Measurements from ENCODE around the gene MBNL2. TPM values are rescaled to one million over a fixed set of nuclear protein-coding genes. Genes with fewer than 3 reads are reported as not detected.

Gene MBNL2
- total and polyA plus RNA-seq, 2 experiments from 2014 or later, result 0.55 to 3.2 TPM

DNA sequence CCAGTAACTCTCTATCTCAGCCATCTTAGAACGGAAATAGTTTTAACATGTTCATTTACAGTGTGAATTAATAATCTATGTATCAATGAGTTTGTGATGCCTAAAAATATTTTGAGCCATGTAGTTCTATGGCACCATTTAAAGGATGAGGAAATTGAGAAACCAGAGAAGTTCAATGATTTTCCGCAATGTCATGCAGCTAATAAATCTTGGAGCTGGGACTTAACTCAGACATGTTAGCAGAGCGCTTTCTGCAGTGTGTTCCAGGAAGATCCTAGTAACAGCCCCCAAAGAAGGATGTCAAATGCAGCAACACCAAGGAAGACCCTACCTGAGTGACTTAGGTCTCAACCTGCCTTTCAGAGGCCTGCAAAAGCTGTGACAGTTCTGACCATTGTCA, 112.6 kb downstream of the MBNL2 start (continued):
- TF ChIP-seq, protein P1, sequence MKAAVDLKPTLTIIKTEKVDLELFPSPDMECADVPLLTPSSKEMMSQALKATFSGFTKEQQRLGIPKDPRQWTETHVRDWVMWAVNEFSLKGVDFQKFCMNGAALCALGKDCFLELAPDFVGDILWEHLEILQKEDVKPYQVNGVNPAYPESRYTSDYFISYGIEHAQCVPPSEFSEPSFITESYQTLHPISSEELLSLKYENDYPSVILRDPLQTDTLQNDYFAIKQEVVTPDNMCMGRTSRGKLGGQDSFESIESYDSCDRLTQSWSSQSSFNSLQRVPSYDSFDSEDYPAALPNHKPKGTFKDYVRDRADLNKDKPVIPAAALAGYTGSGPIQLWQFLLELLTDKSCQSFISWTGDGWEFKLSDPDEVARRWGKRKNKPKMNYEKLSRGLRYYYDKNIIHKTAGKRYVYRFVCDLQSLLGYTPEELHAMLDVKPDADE (IDR thresholded peaks at IDR 0.05), result no peak
- no peak for TF ChIP-seq EZH2phosphoT487 (IDR thresholded peaks at IDR 0.05; ENCODE audit: unreplicated experiment)

DNA sequence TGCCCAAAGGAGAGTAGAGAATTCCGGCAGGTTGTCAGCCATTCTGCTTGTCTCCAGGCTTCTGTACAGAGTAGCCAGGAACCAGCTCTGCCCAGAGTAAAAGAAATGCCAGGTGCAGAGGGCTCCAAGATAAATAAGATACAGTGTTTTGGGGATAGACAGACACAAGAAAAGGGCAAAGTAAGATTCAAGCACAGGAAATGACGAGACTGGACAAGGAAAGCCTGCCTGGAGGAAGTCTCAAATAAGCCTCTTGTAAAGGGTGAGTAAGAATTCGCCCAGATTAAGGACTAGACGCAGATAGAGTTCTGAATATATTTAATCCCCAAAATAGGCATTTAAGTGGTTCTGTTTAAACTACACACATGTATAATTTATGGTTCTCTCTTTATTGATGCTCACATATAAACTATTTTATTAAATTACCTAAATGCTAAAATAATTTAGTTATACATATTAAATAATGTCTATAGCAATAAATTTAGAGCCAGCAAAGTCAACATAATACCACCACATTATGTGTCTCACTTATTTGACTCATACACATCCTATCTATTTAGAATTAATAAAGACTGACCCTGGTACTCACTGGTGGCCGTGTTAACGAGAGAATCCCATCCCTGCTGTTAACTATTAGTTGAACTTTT, 113.5 kb downstream of the MBNL2 start:
- Mint-ChIP-seq H3K9me3 (no peaks in the 10 kb centered on the region), H3K4me1 (peaks cover 10% of the 10 kb centered on the region), H3K27me3 (ENCODE audit: insufficient read depth, low read depth, poor library complexity) (no peaks in the 10 kb centered on the region), H3K4me3 (no peak overlapping the region), H3K36me3 (ENCODE audit: low read depth) (no peaks in the 10 kb centered on the region), H3K27ac (no peak overlapping the region)
- Histone ChIP-seq H2AFZ (no peak overlapping the region), H3K4me2 (no peak overlapping the region), H3K4me3 (no peak overlapping the region), H4K20me1 (replicated peaks; ENCODE audit: insufficient read depth) (no peaks in the 10 kb centered on the region), H3K27ac (ENCODE audit: low read depth) (no peak overlapping the region), H3K27me3 (ENCODE audit: insufficient read depth) (no peaks in the 10 kb centered on the region), H3K4me1 (ENCODE audit: insufficient read depth) (peaks cover 4% of the 10 kb centered on the region; the same call in 1 of the 2 replicates), H3K9me2 (ENCODE audit: insufficient read depth) (no peaks in the 10 kb centered on the region), H3F3A (replicated peaks; ENCODE audit: low read depth) (no peaks in the 10 kb centered on the region), H3K36me3 (ENCODE audit: insufficient read depth) (no peaks in the 10 kb centered on the region), H3K79me2 (replicated peaks; ENCODE audit: insufficient read depth) (no peaks in the 10 kb centered on the region)
- DNase-seq (ENCODE audit: low spot score) (no peak), ATAC-seq (no peak)
- TF ChIP-seq, protein P2, sequence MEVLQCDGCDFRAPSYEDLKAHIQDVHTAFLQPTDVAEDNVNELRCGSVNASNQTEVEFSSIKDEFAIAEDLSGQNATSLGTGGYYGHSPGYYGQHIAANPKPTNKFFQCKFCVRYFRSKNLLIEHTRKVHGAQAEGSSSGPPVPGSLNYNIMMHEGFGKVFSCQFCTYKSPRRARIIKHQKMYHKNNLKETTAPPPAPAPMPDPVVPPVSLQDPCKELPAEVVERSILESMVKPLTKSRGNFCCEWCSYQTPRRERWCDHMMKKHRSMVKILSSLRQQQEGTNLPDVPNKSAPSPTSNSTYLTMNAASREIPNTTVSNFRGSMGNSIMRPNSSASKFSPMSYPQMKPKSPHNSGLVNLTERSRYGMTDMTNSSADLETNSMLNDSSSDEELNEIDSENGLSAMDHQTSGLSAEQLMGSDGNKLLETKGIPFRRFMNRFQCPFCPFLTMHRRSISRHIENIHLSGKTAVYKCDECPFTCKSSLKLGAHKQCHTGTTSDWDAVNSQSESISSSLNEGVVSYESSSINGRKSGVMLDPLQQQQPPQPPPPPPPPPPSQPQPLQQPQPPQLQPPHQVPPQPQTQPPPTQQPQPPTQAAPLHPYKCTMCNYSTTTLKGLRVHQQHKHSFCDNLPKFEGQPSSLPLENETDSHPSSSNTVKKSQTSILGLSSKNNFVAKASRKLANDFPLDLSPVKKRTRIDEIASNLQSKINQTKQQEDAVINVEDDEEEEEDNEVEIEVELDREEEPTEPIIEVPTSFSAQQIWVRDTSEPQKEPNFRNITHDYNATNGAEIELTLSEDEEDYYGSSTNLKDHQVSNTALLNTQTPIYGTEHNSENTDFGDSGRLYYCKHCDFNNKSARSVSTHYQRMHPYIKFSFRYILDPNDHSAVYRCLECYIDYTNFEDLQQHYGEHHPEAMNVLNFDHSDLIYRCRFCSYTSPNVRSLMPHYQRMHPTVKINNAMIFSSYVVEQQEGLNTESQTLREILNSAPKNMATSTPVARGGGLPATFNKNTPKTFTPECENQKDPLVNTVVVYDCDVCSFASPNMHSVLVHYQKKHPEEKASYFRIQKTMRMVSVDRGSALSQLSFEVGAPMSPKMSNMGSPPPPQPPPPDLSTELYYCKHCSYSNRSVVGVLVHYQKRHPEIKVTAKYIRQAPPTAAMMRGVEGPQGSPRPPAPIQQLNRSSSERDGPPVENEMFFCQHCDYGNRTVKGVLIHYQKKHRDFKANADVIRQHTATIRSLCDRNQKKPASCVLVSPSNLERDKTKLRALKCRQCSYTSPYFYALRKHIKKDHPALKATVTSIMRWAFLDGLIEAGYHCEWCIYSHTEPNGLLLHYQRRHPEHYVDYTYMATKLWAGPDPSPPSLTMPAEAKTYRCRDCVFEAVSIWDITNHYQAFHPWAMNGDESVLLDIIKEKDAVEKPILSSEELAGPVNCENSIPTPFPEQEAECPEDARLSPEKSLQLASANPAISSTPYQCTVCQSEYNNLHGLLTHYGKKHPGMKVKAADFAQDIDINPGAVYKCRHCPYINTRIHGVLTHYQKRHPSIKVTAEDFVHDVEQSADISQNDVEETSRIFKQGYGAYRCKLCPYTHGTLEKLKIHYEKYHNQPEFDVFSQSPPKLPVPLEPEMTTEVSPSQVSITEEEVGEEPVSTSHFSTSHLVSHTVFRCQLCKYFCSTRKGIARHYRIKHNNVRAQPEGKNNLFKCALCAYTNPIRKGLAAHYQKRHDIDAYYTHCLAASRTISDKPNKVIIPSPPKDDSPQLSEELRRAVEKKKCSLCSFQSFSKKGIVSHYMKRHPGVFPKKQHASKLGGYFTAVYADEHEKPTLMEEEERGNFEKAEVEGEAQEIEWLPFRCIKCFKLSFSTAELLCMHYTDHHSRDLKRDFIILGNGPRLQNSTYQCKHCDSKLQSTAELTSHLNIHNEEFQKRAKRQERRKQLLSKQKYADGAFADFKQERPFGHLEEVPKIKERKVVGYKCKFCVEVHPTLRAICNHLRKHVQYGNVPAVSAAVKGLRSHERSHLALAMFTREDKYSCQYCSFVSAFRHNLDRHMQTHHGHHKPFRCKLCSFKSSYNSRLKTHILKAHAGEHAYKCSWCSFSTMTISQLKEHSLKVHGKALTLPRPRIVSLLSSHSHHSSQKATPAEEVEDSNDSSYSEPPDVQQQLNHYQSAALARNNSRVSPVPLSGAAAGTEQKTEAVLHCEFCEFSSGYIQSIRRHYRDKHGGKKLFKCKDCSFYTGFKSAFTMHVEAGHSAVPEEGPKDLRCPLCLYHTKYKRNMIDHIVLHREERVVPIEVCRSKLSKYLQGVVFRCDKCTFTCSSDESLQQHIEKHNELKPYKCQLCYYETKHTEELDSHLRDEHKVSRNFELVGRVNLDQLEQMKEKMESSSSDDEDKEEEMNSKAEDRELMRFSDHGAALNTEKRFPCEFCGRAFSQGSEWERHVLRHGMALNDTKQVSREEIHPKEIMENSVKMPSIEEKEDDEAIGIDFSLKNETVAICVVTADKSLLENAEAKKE (CRISPR knock-in tag; IDR thresholded peaks at IDR 0.05), result no peak
- no peak for TF ChIP-seq EZH2phosphoT487 (IDR thresholded peaks at IDR 0.05; ENCODE audit: unreplicated experiment)
- TF ChIP-seq CREB1 (CRISPR knock-in tag; IDR thresholded peaks at IDR 0.05; ENCODE audit: low read depth), result no peak
- no peak for TF ChIP-seq STAT1 (IDR thresholded peaks at IDR 0.05; ENCODE audit: unreplicated experiment)
- no peak for TF ChIP-seq NANOG (IDR thresholded peaks at IDR 0.05; ENCODE audit: borderline replicate concordance)
- TF ChIP-seq, protein P3, sequence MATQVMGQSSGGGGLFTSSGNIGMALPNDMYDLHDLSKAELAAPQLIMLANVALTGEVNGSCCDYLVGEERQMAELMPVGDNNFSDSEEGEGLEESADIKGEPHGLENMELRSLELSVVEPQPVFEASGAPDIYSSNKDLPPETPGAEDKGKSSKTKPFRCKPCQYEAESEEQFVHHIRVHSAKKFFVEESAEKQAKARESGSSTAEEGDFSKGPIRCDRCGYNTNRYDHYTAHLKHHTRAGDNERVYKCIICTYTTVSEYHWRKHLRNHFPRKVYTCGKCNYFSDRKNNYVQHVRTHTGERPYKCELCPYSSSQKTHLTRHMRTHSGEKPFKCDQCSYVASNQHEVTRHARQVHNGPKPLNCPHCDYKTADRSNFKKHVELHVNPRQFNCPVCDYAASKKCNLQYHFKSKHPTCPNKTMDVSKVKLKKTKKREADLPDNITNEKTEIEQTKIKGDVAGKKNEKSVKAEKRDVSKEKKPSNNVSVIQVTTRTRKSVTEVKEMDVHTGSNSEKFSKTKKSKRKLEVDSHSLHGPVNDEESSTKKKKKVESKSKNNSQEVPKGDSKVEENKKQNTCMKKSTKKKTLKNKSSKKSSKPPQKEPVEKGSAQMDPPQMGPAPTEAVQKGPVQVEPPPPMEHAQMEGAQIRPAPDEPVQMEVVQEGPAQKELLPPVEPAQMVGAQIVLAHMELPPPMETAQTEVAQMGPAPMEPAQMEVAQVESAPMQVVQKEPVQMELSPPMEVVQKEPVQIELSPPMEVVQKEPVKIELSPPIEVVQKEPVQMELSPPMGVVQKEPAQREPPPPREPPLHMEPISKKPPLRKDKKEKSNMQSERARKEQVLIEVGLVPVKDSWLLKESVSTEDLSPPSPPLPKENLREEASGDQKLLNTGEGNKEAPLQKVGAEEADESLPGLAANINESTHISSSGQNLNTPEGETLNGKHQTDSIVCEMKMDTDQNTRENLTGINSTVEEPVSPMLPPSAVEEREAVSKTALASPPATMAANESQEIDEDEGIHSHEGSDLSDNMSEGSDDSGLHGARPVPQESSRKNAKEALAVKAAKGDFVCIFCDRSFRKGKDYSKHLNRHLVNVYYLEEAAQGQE (IDR thresholded peaks at IDR 0.05; ENCODE audit: unreplicated experiment), result no peak
- no peak for TF ChIP-seq ZNF114 (CRISPR knock-in tag; IDR thresholded peaks at IDR 0.05)
- no peak for TF ChIP-seq JUNB (IDR thresholded peaks at IDR 0.05; ENCODE audit: unreplicated experiment)
- TF ChIP-seq, protein P1 (IDR thresholded peaks at IDR 0.05), result no peak
- no peak for TF ChIP-seq EZH2 (IDR thresholded peaks at IDR 0.05; ENCODE audit: low read depth, unreplicated experiment)
- no peak for TF ChIP-seq POLR2AphosphoS5 (IDR thresholded peaks at IDR 0.05; ENCODE audit: low read depth)
